Measurements from ENCODE around the gene SPEN. TPM values are rescaled to one million over a fixed set of nuclear protein-coding genes. Genes with fewer than 3 reads are reported as not detected.

The SPEN gene
- total RNA-seq, 1 experiment from 2014 or later = 46.4 TPM

- H3K27me3 Mint-ChIP-seq (ENCODE audit: insufficient read depth, unreplicated experiment) = no peaks in the 10 kb centered on the region
- TF ChIP-seq CTCF (IDR thresholded peaks at IDR 0.05; ENCODE audit: insufficient read depth in 1 of 2, low read depth in 1 of 2, low read length in 1 of 2, severe bottlenecking in 1 of 2, unreplicated experiment in 1 of 2) = no peak
- no peaks in the 10 kb centered on the region; the same call in 1 of the 2 replicates for H3K36me3 ChIP-seq (ENCODE audit: control insufficient read depth, insufficient read depth, low read length)
- no peaks in the 10 kb centered on the region for H3K4me1 ChIP-seq
- peaks cover 29% of the 10 kb centered on the region for H3K36me3 Mint-ChIP-seq (ENCODE audit: insufficient read depth, unreplicated experiment)
- H3K9me3 ChIP-seq = no peaks in the 10 kb centered on the region
- CTCF ChIA-PET = no interaction called here
- DNase-seq = no peak
- no peaks in the 10 kb centered on the region for H3K4me1 Mint-ChIP-seq (ENCODE audit: low read depth, unreplicated experiment)
- no peak overlapping the region for H3K4me3 ChIP-seq (ENCODE audit: low read depth, low read length)
- no peak overlapping the region for H3K27ac Mint-ChIP-seq (ENCODE audit: unreplicated experiment)
- H3K4me3 Mint-ChIP-seq (ENCODE audit: unreplicated experiment) = no peak overlapping the region
- H3K27me3 ChIP-seq (replicated peaks; ENCODE audit: control insufficient read depth, insufficient read depth, low read length) = no peaks in the 10 kb centered on the region
- POLR2A ChIA-PET = no interaction called here
- intact Hi-C loops (cut with micrococcal nuclease; ENCODE audit: unreplicated experiment) = no loop called here
- H3K9me3 Mint-ChIP-seq (ENCODE audit: unreplicated experiment) = no peaks in the 10 kb centered on the region
- no TSS peak for BruUV-seq (replicated peaks)
Measured at GRCh38 chr1:15966081-15966955, 118.8 kb downstream of the SPEN start.

GRCh38 chr1:15966956-15967344, 119.4 kb downstream of the SPEN start:
- H3K9me3 ChIP-seq = no peaks in the 10 kb centered on the region
- H3K4me3 Mint-ChIP-seq (ENCODE audit: unreplicated experiment) = no peak overlapping the region
- H3K4me3 ChIP-seq (ENCODE audit: low read depth, low read length) = no peak overlapping the region
- H3K36me3 ChIP-seq (ENCODE audit: control insufficient read depth, insufficient read depth, low read length) = no peaks in the 10 kb centered on the region; the same call in 1 of the 2 replicates
- DNase-seq = no peak
- CTCF ChIA-PET = no interaction called here
- no peak overlapping the region for H3K27ac Mint-ChIP-seq (ENCODE audit: unreplicated experiment)
- intact Hi-C loops (cut with micrococcal nuclease; ENCODE audit: unreplicated experiment) = no loop called here
- H3K36me3 Mint-ChIP-seq (ENCODE audit: insufficient read depth, unreplicated experiment) = peaks cover 26% of the 10 kb centered on the region
- H3K27me3 ChIP-seq (replicated peaks; ENCODE audit: control insufficient read depth, insufficient read depth, low read length) = no peaks in the 10 kb centered on the region
- no TSS peak for BruUV-seq (replicated peaks)
- H3K4me1 ChIP-seq = no peaks in the 10 kb centered on the region
- no peak for TF ChIP-seq CTCF (IDR thresholded peaks at IDR 0.05; ENCODE audit: insufficient read depth in 1 of 2, low read depth in 1 of 2, low read length in 1 of 2, severe bottlenecking in 1 of 2, unreplicated experiment in 1 of 2)
- POLR2A ChIA-PET = no interaction called here
- no peaks in the 10 kb centered on the region for H3K4me1 Mint-ChIP-seq (ENCODE audit: low read depth, unreplicated experiment)
- no peaks in the 10 kb centered on the region for H3K9me3 Mint-ChIP-seq (ENCODE audit: unreplicated experiment)
- H3K27me3 Mint-ChIP-seq (ENCODE audit: insufficient read depth, unreplicated experiment) = no peaks in the 10 kb centered on the region

- Mint-ChIP-seq H3K36me3 (ENCODE audit: insufficient read depth, unreplicated experiment) (peaks cover 30% of the 10 kb centered on the region), H3K9me3 (ENCODE audit: unreplicated experiment) (no peaks in the 10 kb centered on the region), H3K27ac (ENCODE audit: unreplicated experiment) (no peak overlapping the region), H3K4me3 (ENCODE audit: unreplicated experiment) (no peak overlapping the region), H3K4me1 (ENCODE audit: low read depth, unreplicated experiment) (no peaks in the 10 kb centered on the region), H3K27me3 (ENCODE audit: insufficient read depth, unreplicated experiment) (no peaks in the 10 kb centered on the region)
- no peak for TF ChIP-seq CTCF (IDR thresholded peaks at IDR 0.05; ENCODE audit: insufficient read depth in 1 of 2, low read depth in 1 of 2, low read length in 1 of 2, severe bottlenecking in 1 of 2, unreplicated experiment in 1 of 2)
- POLR2A ChIA-PET = no interaction called here
- Histone ChIP-seq H3K9me3 (no peaks in the 10 kb centered on the region), H3K4me3 (ENCODE audit: low read depth, low read length) (no peak overlapping the region), H3K27me3 (replicated peaks; ENCODE audit: control insufficient read depth, insufficient read depth, low read length) (no peaks in the 10 kb centered on the region), H3K4me1 (no peaks in the 10 kb centered on the region), H3K36me3 (ENCODE audit: control insufficient read depth, insufficient read depth, low read length) (no peaks in the 10 kb centered on the region; the same call in 1 of the 2 replicates)
- no peak for DNase-seq
- CTCF ChIA-PET = no interaction called here
- intact Hi-C loops (cut with micrococcal nuclease; ENCODE audit: unreplicated experiment) = no loop called here
- BruUV-seq (replicated peaks) = no TSS peak
Measured at GRCh38 chr1:15968172-15968571, 120.7 kb downstream of the SPEN start.
